Retinal pigment epithelial cell (primary cell): ENCODE data around the gene DAZAP2.
"Not testable (repeated sequence)": the region's sequence is repeated elsewhere in the genome, so short reads cannot be mapped to it uniquely, and the experiment has no call there.

Source experiments
- DNase-seq: peaks from one replicate; pipeline ENCODE4 v3.0.0-alpha.2; 2010; ENCODE audit warnings: low read depth
- H3K4me3 ChIP-seq: 2 replicates; pipeline ENCODE4 v1.5.1; 2011; ENCODE audit warnings: mild to moderate bottlenecking, low read length, control low read depth, moderate library complexity
- TF ChIP-seq, protein P1 (sequence below): conservative IDR thresholded peaks from 2 replicates; pipeline ENCODE4 v1.5.1; 2011; ENCODE audit warnings: low read depth, low read length, control low read depth, inconsistent platforms

Gene DAZAP2

DNA sequence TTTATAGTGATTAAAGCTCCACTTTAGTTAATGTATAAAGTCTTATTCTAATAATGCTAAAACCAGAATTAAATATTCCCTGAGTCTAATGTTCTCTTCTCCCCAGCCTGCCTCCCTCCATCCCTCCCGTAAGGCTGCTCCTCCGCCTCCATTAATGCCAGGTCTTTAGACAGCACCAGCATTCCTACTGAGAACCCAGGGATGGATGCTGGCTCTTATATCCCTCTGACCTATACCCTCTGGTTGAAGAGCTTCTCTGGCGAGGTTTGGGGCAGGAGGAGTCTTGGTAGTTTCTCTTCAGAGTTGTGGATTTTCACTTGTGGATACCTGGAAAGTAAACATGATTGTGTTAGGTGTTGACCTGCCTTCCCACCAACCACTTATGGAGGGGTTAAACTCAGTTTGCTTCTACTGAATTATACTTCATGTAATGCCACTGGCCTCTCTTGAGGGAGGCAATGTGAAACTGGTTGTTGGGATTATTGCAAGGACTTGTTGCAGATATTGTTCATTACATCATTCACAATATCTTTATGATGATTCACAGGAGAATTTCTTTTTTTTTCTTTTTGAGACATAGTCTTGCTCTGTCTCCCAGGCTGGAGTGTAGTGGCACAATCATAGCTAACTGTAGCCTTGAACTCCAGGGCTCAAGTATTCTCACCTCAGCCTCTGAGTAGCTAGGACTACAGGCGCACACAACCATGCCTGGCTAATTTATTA, 42.7 kb downstream of the DAZAP2 start:
- no peak overlapping the region for H3K4me3 ChIP-seq
- DNase-seq = no peak
- TF ChIP-seq, protein P1, sequence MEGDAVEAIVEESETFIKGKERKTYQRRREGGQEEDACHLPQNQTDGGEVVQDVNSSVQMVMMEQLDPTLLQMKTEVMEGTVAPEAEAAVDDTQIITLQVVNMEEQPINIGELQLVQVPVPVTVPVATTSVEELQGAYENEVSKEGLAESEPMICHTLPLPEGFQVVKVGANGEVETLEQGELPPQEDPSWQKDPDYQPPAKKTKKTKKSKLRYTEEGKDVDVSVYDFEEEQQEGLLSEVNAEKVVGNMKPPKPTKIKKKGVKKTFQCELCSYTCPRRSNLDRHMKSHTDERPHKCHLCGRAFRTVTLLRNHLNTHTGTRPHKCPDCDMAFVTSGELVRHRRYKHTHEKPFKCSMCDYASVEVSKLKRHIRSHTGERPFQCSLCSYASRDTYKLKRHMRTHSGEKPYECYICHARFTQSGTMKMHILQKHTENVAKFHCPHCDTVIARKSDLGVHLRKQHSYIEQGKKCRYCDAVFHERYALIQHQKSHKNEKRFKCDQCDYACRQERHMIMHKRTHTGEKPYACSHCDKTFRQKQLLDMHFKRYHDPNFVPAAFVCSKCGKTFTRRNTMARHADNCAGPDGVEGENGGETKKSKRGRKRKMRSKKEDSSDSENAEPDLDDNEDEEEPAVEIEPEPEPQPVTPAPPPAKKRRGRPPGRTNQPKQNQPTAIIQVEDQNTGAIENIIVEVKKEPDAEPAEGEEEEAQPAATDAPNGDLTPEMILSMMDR = no peak

DNA sequence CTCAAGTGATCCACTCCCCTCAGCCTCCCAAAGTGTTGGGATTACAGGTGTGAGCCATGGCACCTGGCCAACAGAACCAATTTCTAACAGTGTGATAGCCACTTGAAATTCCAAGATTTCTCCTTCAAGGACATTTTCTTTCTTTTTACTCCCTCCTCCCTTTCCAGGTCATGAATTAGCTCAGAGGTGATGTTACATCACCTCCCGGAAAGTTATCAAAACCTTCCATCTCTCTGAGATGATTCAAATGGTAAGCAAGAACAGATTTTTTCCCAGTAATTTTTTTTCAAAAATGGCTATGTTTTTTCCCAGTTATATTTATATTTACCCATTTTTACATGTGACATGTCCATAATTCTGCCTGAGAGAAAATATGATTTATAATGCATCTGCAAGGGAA, 47.2 kb downstream of the DAZAP2 start:
- H3K4me3 ChIP-seq = no peak overlapping the region
- TF ChIP-seq, protein P1 = no peak
- DNase-seq = no peak

DNA sequence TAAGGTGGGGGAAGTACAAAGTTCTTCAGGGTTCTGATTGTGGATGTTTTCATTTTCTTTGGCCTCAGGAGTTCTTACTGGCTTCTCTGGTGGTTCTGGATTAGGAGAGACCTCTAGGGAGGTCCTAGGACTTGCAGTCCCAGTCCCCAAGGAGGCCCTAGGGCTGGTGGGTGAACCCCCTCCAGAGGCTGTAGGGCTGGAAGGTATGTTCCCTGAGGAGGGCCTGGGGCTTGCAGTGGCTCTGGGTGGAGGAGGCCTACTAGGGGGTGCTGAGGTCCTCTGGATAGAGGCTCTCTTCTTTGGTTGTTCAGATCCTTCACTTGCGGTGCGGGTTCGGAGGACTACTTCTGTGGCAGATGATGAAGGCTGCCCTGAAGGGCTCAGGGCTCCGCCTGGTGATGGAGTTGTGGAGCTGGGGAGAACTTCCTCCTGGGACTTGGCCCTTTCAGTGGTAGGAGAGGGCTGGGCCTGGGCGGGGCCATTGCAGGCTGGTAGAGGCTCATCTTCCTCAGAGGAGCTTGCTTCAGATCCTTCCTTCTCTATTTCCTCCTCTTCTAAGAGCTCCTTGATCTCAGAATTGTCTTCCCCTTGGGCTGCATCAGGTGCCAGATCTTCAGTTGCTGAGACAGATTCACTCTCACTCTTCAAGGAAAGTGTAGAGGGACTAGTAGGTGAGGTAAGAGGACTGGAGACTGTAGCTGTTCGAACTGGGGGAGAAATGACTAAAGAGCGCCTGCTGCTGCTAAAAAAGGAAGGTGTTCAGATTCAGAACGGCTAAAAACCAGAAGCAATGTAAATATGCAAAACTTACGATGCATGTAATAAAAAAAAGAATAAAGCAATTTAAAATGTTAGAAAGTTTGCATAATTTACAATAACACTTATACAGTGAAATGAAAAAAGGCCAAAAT, 53.2 kb downstream of the DAZAP2 start:
- H3K4me3 ChIP-seq, DNase-seq: not testable (repeated sequence)
